Astrocyte of the cerebellum (primary cell): Measurements from ENCODE around the gene CPEB3.
A peak's percentile ranks its signal among the peaks of the same experiment; 100 is the strongest.
"Not testable (repeated sequence)": the region's sequence is repeated elsewhere in the genome, so short reads cannot be mapped to it uniquely, and the experiment has no call there.

Experiments
- DNase-seq: peaks from one replicate; pipeline ENCODE4 v3.0.0-alpha.2; 2011; ENCODE audit warnings: low read depth
- H3K4me3 ChIP-seq: 2 replicates; pipeline ENCODE4 v1.5.1; 2011; ENCODE audit warnings: mild to moderate bottlenecking, low read depth, low read length, moderate library complexity
- in situ Hi-C: cut with HindIII; loops from 2 replicates; pipeline ENCODE4 v1.10.0; 2017; ENCODE audit warnings: low sequenced_read_pairs
- TF ChIP-seq, protein P1 (sequence below): IDR thresholded peaks from 2 replicates; pipeline ENCODE4 v1.5.1; 2012; ENCODE audit warnings: low read length, low read depth, moderate library complexity, mild to moderate bottlenecking; ENCODE audit errors: missing control alignments

Gene CPEB3

DNA sequence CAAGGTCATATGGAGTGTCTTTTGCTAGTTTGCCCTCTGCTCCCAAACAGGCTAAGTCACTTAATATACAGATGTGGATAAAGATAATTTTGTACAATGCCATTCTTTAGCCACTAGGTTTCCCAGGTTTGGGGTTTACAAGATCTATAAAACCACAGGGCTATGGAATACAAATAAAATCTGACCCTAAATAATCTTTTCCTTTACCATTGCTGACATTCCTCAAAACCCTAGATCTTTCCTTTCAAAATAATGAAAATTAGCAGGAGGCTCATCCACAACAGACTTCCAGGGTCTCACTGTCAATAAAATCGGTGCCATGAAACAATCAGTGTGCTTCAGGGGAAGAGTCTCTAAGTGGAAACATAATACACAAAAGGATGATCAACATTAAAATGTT lies 148.4 kb downstream of the CPEB3 start:
- TF ChIP-seq, protein P1, sequence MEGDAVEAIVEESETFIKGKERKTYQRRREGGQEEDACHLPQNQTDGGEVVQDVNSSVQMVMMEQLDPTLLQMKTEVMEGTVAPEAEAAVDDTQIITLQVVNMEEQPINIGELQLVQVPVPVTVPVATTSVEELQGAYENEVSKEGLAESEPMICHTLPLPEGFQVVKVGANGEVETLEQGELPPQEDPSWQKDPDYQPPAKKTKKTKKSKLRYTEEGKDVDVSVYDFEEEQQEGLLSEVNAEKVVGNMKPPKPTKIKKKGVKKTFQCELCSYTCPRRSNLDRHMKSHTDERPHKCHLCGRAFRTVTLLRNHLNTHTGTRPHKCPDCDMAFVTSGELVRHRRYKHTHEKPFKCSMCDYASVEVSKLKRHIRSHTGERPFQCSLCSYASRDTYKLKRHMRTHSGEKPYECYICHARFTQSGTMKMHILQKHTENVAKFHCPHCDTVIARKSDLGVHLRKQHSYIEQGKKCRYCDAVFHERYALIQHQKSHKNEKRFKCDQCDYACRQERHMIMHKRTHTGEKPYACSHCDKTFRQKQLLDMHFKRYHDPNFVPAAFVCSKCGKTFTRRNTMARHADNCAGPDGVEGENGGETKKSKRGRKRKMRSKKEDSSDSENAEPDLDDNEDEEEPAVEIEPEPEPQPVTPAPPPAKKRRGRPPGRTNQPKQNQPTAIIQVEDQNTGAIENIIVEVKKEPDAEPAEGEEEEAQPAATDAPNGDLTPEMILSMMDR: no peak
- in situ Hi-C loops: no loop called here
- no peak overlapping the region for H3K4me3 ChIP-seq
- DNase-seq: no peak

DNA sequence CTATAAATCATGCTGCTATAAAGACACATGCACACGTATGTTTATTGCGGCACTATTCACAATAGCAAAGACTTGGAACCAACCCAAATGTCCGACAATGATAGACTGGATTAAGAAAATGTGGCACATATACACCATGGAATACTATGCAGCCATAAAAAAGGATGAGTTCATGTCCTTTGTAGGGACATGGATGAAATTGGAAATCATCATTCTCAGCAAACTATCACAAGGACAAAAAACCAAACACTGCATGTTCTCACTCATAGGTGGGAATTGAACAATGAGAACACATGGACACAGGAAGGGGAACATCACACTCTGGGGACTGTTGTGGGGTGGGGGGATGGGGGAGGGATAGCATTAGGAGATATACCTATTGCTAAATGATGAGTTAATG lies 149.7 kb downstream of the CPEB3 start:
- H3K4me3 ChIP-seq, in situ Hi-C loops, DNase-seq: not testable (repeated sequence)

DNA sequence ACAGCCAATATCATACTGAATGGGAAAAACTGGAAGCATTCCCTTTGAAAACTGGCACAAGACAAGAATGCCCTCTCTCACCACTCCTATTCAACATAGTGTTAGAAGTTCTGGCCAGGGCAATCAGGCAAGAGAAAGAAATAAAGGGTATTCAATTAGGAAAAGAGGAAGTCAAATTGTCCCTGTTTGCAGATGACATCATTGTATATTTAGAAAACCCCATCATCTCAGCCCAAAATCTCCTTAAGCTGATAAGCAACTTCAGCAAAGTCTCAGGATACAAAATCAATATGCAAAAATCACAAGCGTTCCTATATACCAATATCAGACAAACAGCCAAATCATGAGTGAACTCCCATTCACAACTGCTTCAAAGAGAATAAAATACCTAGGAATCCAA lies 156.8 kb downstream of the CPEB3 start:
- in situ Hi-C loops, DNase-seq, H3K4me3 ChIP-seq: not testable (repeated sequence)

DNA sequence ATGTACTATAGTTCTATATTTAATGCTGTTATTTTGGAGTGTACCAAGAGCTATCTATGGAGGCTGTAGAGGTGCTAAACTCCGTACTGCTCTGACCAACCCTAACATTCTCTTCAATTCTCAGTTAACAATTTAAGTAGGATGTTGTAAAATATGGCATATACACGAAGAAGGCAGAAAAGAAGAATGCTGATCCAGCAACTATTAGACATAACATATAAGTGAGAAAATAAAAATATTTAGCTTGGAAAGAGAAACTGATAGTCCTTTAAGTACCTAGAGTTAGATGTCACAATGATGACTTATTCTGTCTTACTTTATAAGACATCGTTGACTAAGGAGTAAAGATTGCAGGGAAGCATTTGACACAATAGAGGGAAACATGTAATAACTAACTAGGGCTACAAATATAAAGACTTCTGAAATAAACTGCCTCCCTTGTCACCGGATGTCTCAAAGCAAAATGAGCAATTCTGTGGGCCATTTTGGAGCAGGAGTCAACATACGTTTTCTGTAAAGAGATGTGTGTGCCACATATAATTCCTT lies 159.5 kb downstream of the CPEB3 start:
- TF ChIP-seq, protein P1: no peak
- in situ Hi-C loops: no loop called here
- H3K4me3 ChIP-seq: no peak overlapping the region
- DNase-seq: no peak

DNA sequence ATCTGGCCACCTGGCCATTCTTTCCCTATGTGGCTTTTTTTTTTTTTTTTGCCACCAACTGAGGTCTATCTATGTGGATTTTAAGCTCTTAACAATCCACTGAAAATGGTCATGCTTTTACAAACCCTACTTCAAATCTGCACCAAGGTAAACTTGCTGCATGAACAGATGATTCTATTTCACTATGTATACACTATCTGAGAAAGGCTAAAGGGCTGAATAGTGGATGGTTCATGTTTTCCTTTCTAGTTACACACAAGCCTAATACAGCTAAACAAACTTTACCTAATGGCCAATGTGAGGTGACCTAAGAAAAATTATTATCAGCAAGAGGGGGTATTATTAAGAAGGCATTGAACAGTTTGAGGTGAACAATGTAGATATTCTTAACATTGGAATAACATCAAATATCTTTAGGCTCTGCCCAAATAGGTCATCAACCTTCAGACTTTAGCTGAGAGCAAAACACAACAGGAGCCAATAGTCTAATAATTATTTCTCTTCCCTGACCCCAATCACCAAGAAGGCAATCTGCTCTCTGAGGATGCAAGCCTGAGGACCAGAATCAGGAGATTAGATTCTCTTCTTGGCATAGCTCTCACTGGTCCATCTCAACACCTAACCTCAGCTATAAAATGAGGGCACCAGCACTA lies 160.1 kb downstream of the CPEB3 start:
- DNase-seq: no peak
- in situ Hi-C loops: no loop called here
- H3K4me3 ChIP-seq: no peak overlapping the region
- TF ChIP-seq, protein P1: no peak

DNA sequence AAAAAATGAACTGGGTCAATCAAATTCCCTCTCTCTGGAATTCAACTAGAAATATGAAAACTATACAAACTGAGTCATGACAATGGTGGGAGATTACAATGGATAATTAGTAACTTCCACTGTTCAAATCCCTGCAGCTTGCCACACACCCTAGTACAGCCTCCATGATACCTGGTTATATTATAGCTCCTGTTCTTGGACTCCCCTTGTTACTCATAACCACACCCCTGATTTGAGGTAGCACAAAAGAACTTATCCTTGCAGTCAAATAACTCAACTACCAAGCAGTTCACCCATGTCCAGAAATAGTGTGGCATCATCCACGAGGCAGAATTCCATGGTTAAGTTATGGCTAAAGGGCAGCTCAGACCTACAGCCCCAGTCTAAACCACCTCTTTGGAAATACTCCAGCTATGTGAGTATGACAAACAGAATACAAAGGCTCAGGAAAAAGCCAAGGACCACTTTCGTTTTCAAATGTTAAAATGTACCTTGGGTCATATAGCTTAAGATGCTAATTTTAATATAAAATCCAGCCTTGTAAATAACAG lies 164.7 kb downstream of the CPEB3 start:
- in situ Hi-C loops: no loop called here
- H3K4me3 ChIP-seq: no peak overlapping the region
- TF ChIP-seq, protein P1: no peak

DNA sequence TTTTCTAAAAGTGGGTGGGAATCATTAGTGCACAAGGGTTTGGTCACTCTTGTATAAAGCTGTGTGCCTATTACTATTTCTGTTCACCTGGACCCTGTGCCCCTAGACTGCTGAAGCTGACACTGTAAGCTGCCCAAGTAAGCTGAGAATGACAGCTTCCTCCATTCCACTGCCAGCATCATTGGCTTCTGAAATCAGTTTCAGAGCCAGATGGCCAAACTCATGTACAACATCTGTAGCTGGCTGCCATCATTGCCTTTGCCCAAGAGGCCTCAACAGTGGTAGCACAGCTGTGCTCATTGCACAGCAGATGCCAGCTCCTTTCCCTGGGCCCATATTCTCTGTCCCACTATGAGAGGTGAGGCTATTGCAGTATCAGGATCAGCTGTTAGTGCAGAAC lies 165.7 kb downstream of the CPEB3 start:
- in situ Hi-C loops: no loop called here

More for the DNA sequence above, 164.7 kb downstream of the CPEB3 start:
- DNase-seq: peak; percentile 44

More for the DNA sequence above, 165.7 kb downstream of the CPEB3 start:
- TF ChIP-seq, protein P1: no peak
- no peak for DNase-seq
- H3K4me3 ChIP-seq: no peak overlapping the region
